HG02798 (cell line): ENCODE data around the gene MPP1.

Experiments
- ATAC-seq: cut with Tn5 transposase; IDR thresholded peaks from one replicate; pipeline ENCODE4 v1.9.1; 2021; ENCODE audit warnings: mild to moderate bottlenecking; ENCODE audit not compliant: unreplicated experiment, poor library complexity

MPP1 gene

DNA sequence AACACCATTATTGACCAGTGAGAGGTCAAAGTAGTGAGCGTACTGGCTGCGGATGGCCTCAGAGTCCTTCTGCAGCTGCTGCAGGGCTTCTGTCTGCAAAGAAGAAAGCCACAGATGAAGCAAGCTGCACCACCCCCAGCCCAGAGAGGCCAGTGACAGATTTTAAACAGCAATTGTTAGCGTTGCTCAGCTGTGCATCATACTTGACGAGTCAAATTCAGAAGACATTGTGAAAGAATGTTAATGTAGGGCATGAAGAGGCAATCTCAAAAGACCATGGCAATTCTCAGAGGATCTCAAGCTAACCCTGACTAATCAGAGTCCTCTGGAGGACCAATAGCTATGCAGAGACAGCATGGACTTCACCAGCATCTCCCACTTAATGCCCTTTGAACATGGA is 26.0 kb downstream of the MPP1 start:
- no peak for ATAC-seq

- no peak for ATAC-seq
Observed at GRCh38 chrX:154776753-154777152, 28.5 kb downstream of the MPP1 start.

GRCh38 chrX:154775419-154776349 is 29.6 kb downstream of the MPP1 start:
- no peak for ATAC-seq

GRCh38 chrX:154774622-154775021 is 30.7 kb downstream of the MPP1 start:
- no peak for ATAC-seq

GRCh38 chrX:154762537-154763296 is 42.6 kb downstream of the MPP1 start, which contains the start of gene DKC1:
Gene DKC1 (plus strand): TSS chrX:154762864. CDS start chrX:154762966, 102 bp downstream.
- ATAC-seq = peak; percentile 95

DNA sequence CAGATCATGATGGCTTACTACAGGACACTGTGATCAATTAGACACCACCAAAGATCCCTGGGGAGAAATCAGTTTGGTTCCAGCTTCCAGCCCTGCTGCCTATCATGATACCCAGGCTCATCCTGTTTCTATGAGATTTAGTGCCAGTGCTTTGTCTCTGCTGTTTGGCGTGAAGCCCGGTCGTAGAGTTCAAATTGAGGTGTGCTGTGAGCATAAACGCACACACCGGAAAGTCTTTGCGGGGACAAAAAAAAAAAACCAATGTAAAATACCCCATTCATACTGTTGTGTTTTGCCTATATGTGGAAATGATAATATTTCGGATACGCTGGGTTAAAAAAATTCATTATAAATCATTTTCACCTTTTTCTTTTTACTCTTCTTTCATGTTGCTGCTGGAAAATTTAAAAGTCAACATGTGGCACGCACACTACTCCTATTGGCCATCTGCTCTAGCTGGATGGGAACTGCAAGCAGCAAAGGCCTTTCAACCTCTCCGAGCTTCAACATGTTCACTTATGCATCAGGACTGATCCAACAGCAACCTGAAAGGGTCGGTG is 43.2 kb downstream of the MPP1 start:
- ATAC-seq = no peak

- no peak for ATAC-seq
Observed at GRCh38 chrX:154758696-154759095, 46.6 kb downstream of the MPP1 start.

DNA sequence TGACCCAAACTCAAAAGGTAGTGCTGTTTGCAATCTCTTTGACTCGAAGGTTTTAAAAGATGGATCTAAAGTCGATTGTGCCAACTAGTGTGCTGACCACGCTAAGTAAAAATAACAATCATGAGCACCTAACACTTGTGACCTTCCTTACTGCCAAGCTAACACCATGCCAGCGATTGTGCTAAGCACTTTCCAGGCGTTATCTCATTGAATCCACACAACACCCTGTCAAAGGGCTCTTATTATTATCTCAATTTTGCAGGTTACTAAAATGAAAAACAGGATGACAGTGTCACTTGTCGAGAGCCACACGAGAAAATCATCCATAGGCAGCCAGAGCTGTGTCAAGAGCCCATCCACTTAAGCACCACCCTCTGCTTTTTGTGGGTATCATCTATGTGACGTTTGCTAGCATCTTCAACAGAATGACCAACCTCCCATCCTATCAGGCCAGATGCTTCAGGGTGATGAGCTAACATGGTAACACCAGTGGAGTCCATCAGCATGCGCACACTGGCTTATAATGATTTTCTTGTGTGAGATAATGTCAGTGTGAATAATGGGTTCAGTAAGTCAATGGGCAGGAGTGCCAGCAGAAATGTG is 53.5 kb downstream of the MPP1 start:
- ATAC-seq = no peak

DNA sequence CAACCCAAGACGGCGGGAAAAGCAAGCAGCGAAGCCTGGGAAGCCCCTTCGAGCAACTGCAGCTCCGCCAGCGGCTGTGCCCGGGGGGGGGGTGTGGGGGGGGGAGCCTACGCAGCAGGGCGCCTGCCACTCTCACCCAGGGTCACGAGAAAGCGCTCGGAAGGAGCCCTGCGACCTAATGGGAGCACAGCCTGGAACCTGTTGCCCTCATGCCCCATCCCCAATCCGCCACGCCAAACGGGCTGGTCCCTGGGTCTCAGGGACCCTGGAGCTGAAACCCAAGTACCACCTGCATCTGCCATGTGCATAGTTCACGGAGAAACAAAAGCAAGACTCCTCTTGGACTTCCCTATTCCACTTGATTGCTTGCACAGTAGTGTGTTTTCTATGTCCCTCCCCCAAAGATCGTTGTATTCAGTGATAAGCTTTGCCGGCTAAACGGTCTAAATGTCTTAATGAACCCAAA is 54.0 kb downstream of the MPP1 start:
- peak; percentile 29 for ATAC-seq

DNA sequence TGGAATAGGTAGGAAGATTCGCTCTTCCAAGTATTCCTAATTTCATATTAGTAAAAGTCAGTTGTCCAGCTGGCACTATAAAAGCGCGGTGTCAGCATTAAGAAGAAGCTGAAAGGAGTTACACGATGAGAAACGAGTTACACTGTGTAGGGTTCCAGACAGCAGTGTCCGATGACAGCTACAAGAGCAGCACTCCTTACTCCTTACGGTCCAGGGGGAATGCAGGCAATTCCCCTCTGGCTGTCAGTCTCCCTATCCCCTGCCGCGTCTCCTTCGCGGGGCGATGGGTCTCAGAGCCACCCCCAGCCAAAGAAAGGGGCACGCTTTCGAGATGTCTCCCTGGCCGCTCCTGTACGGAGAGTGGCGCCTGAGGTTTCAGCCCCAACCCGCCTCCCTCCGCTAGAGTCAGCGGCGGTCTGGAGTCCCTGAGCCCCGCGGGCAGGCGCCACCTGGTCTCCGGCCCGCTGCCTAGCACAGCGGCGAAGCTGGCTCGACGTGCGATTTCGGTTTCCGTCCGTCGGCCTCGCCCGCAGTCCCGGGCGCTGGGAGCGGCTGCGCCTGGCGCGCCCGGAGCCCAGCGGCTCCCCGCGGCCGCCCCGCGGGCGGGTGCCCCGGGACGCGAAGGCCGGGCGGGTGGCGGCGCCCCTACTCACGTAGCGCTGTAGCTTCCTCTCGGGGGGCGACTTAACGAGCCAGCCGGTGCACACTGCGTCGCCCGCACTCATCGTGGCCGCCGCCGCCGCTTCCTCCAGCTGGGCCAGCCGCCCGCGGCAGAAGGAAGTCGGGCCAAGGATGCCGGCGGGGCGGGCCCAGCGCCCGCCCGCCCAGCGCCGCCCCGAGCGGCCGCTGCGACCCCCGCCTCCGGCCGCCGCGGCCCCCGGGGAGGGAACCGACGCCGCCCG is 54.7 kb downstream of the MPP1 start, which contains the start of gene GAB3:
Gene GAB3 (minus strand): TSS at position 777 of the 902 bp plus-strand sequence. CDS start 52 bp downstream, at position 725.
- peak; percentile 75 for ATAC-seq

- no peak for ATAC-seq
Observed at GRCh38 chrX:154749856-154750255, 55.4 kb downstream of the MPP1 start.

GRCh38 chrX:154748712-154749339 is 56.5 kb downstream of the MPP1 start:
- peak; percentile 50 for ATAC-seq

DNA sequence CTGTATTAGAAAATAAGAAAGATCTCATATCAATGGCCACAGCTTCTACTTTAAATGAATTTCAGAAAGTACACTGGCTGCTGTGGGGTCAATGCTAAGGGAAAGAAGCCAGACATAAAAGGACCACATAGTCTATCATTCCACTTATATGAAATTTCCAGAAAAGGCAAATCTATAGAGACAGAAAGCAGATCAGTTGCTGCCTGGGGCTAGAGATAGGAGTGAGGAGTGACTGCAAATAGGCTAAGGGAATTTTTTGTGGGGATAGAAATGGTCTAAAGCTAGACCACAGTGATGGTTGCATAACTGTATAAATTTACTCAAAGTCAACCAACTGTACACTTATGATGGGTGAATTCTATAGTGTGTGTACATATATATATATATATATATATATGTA is 62.7 kb downstream of the MPP1 start:
- no peak for ATAC-seq

GRCh38 chrX:154739952-154740465 is 65.3 kb downstream of the MPP1 start:
- no peak for ATAC-seq

- ATAC-seq = no peak
Observed at GRCh38 chrX:154738011-154738738, 67.1 kb downstream of the MPP1 start.

DNA sequence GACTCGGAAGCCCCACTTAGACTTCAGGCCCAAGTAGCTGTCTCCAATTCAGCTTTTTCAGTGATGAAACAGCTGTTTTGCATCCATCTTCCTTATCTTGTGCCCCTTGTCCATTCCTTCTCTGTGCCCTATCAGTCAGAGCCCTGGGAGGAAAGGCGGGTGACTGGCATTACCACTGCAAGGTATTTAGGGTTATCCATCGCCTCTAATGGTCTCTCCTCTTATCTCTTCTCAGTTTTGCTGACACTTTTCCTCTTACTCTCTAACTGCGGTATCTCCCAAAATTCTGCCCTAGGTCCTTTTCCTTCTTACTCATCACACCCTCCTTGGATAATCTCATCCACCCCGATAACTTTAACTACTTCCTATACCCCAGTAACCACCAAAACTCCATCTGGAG is 68.1 kb downstream of the MPP1 start:
- no peak for ATAC-seq

DNA sequence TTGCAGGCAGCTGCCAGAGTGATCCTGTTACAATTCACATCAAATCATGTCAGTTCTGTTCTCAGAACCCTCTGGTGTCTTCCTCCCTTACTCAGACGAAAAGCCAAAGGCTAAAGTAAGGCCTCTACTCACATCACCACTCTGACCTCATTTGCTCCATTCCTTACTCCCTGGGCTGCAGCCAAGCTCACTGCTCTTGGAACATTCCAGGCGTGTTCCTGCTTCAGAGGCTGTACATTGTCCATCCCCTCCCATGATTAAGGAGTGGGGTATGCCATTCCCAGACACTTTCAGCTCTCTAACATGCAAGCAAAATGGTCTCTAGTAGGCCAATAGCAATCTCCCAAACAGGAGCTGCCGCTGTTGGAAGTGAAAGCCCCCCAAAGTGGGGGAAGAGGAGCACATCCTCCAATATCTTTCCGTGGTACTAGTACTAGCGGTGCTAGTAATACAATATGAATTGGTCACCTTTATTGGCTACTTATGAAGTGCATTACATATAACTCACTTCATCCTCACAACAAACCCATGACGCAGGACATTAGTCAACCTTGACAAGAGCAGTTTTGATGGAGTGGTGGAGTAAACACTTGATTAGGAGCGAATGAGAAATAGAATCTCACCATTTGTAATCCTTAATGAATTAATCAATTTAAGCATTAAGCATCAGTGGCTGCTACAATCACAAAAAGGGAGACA is 69.4 kb downstream of the MPP1 start:
- no peak for ATAC-seq
